Stimulated activated CD4-positive, alpha-beta T cell treated with anti-CD3 and anti-CD28 coated beads, Interleukin-4, amount 100 ng/mL, for 1 hour (primary cell): ENCODE data around the gene ATP11B.

Source experiments
- DNase-seq: peaks from one replicate; pipeline ENCODE4 v3.0.0-alpha.2; 2020

Gene ATP11B

DNA sequence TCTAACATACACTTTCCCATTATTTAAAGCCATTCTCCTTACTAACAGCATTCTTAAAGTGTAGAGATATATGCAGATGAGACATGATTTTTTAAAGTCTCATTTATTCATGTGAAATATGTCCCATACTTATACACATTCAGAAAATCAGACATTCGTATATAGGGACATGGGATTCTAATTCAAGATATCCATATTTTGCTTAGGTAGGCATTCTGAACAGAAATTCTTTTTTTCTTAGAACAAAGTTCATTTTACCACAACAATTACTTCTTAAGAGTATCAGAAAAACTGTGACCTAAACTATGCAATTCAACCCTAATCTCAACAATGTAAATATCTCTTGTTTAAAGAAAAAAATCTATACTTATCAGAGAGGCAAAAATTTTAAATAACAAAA lies 170.9 kb downstream of the ATP11B start:
- DNase-seq = no peak

DNA sequence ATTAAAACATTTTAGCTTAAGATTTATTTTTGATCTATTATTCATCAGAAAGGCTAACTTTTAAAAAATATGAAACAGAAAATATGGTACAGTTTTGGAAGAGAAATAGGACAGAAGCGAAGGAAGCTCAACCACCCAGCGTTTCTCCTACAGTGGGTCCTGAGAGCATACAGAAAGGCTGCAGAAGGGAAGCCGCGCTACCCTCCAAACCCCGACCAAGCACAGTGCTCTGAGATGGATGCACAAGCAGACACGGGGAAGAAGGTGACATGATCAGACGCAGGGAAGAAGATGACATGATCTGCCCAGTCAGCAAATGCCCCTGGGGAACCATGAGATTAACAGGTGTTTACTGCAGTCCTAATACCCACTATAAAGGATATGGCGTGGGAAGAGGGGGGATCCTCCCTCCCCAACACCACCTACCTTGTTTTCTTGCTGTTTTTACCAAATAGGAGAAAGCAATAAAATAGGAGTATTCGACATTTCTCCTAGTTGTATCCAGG lies 172.6 kb downstream of the ATP11B start:
- no peak for DNase-seq

DNA sequence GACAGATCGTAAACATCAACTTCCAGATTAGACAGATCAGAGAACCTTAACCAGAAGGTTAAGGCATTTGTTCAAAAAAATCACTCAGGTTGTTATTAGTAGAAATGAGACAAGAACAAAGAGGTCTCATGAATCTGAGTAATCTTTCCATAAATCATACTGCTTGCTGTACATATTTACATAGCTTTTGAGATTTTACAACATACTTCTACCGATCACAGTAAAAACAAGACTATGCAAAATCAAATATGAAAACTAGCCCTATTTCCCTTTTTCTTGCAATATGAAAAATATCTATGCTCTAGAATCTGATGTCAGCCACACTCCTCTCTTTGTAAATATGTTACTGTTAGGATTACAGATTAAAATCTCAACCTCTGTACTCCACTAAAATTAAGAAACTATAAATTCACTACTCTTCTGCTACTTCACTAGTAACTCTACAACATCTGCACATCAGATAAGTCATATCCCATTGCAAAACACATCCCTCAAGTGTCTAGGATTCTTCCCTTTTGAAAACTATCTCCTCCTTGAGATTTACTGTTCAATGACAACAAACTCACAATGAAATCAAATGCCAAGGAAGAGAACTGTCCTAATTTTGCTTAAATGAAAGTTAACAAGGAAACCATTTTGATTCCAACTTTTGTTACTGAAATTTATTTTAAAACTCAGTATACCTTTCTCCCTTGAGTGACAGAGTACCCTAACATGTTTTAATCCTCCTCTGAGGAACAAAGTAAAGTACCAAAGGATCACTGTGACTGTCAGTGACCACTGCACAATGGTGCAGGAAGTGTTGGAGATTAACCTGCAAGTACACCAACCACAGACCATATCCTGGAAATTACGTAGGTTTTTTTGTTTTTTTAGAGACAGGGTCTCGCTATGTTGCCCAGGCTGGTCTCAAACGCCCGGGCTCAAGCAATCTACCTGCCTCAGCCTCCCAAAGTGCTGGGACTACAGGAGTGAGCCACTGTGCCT lies 174.2 kb downstream of the ATP11B start:
- no peak for DNase-seq

DNA sequence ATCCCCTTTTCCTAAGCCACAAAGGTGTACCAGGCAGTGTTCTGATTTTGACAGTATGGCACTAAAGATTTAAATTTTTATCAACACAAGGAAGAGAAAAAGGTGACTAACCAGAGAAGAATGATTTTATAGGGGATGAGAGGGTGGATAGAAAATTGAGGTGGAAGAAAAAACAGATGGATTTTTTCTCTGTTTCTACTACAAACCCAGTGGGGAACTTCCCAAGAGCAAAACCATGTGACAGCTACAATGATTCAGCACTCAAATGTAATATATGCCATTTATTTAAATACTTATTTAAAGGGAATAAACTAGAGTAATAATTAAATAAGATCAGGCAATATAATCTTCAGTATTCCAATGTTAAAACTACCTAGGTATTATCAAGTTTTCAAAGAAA lies 176.0 kb downstream of the ATP11B start:
- no peak for DNase-seq

DNA sequence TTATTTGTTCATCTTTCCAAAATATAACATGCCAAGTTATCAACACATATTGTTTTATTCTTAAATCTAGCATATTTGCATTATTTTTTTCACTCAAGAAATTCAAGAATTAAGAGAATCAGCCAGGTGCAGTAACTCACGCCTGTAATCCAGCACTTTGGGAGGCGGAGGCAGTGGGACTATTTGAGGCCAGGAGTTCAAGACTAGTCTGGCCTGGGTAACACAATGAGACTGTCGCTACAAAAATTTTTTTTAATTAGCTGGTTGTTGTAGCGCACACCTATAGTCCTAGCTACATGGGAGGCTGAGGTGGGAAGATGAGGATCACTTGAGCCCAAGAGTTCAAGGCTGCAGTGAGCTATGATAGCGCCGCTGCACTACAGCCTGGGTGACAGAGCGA lies 176.5 kb downstream of the ATP11B start:
- DNase-seq = no peak

DNA sequence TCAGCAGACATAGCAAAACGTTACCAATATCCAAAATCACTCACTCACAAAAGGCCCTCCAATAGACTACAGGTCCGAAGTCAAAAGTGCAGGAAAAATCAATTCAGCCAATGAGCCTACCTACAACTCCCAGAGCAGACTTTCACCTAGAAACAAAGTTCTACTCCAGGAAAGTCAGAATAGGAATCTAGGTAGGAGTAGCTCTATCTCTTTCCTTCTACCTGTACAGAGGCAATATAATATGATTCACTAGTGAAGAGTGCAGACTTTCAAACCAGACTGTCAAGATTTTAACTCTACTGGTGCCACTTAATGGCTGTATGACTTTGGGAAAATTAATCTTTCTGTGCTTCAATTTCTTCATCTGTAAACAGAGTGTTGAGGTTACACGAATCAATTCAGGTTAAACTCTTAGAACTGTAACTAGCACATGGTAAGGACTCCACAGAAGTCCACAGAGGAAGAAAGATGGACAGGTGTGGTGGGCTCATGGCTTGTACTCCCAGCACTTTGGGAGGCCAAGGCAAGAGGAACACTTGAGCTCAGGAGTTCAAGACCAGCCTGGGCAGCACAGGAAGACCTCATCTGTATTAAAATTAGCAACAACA lies 177.6 kb downstream of the ATP11B start:
- no peak for DNase-seq
